Naive B cell (primary cell): ENCODE data around the gene PREX1. TPM values are rescaled to one million over a fixed set of nuclear protein-coding genes. Genes with fewer than 3 reads are reported as not detected.

Source experiments
- ATAC-seq, 2 donors: fragments of 150-1000 bp; cut with Tn5 transposase; 2 replicates each; pipeline ENCODE4 v1.10.0; 2021; ENCODE audit warnings: low read depth in 2 of 2, mild to moderate bottlenecking in 2 of 2, moderate library complexity in 2 of 2
- DNase-seq: peaks from one replicate; pipeline ENCODE4 v3.0.0; 2022
- H3K27ac Mint-ChIP-seq, 6 donors: one replicate each; pipeline ENCODE4 v1.8.0; 2020 to 2022; ENCODE audit warnings: mild to moderate bottlenecking in 6 of 6, mixed read lengths in 6 of 6, moderate library complexity in 5 of 6, inconsistent platforms in 2 of 6
- H3K27me3 Mint-ChIP-seq, 3 donors: one replicate each; pipeline ENCODE4 v1.8.0; 2021 to 2022; ENCODE audit warnings: mixed read lengths in 3 of 3, mild to moderate bottlenecking in 1 of 3
- H3K36me3 Mint-ChIP-seq, 2 donors: one replicate each; pipeline ENCODE4 v1.8.0; 2020 to 2022; ENCODE audit warnings: mixed read lengths in 2 of 2, inconsistent platforms in 1 of 2, mild to moderate bottlenecking in 1 of 2
- H3K4me1 Mint-ChIP-seq, 3 donors: one replicate each; pipeline ENCODE4 v1.8.0; 2020 to 2022; ENCODE audit warnings: mixed read lengths in 3 of 3, inconsistent platforms in 1 of 3, mild to moderate bottlenecking in 1 of 3, moderate library complexity in 1 of 3
- H3K4me3 Mint-ChIP-seq, 8 donors: one replicate each; pipeline ENCODE4 v1.8.0; 2020 to 2022; ENCODE audit warnings: mild to moderate bottlenecking in 8 of 8, mixed read lengths in 8 of 8, moderate library complexity in 8 of 8, inconsistent platforms in 2 of 8
- H3K9me3 Mint-ChIP-seq, 7 donors: one replicate each; pipeline ENCODE4 v1.8.0; 2020 to 2022; ENCODE audit warnings: mixed read lengths in 7 of 7, mild to moderate bottlenecking in 5 of 7, inconsistent platforms in 2 of 7, moderate library complexity in 1 of 7
- polyA plus RNA-seq, 6 donors: library from polyadenylated mRNA; unstranded; fragments of 300-500 nt; fragmentation: Illumina TruSeq; gene quantifications; one replicate each; pipeline ENCODE4 v1.2.3, GENCODE V29; 2021; ENCODE audit warnings: low read depth in 6 of 6

The PREX1 gene
- polyA plus RNA-seq, 6 donors from 2014 or later, result 13.3 to 37.5 (median 17.1) TPM

DNA sequence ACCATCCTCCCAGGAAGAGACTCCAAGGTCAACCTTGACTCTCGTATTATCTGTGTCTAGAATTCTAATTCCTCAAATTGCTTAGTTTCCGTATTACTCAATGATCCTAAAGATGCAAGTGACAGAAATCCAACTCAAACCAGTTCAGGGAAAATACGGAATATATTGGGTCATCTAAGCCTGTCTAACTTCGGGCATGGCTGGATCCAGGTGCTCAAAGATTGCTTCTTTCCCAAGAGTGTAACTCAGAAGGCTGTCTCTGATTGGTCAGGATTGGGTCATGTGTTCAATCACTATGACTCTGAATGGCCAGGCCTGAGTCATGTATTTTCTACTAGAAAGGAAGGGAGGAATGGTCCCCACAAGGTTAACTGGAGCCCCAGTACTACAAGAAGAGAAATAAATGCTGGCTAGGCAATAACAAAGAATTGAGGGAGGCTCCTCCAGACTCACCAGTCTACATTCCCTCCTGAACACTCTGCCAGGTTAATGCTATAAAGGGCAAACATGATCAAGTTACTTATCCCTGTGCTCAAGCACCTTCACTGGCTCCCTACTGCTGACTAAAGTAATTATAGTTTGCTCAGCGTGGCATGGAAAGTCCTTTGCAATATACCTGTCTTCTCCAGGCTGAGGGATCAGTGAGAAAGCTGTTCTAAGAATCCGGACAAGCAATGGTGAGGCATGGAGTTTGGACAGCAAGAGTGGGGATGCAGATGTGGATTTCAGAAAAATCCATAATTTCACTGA lies 15.4 kb upstream of the PREX1 start:
- H3K4me1 Mint-ChIP-seq, result peaks cover 30 to 49% (median 42%) of the 10 kb centered on the region in 3 donors
- H3K27me3 Mint-ChIP-seq, result no peaks in the 10 kb centered on the region
- H3K36me3 Mint-ChIP-seq, result no peaks in the 10 kb centered on the region
- H3K9me3 Mint-ChIP-seq, result no peaks in the 10 kb centered on the region
- H3K27ac Mint-ChIP-seq, result peak overlapping the region in 1 of 6 donors; percentile 74
- no peak for DNase-seq
- ATAC-seq, result no peak
- no peak overlapping the region for H3K4me3 Mint-ChIP-seq

DNA sequence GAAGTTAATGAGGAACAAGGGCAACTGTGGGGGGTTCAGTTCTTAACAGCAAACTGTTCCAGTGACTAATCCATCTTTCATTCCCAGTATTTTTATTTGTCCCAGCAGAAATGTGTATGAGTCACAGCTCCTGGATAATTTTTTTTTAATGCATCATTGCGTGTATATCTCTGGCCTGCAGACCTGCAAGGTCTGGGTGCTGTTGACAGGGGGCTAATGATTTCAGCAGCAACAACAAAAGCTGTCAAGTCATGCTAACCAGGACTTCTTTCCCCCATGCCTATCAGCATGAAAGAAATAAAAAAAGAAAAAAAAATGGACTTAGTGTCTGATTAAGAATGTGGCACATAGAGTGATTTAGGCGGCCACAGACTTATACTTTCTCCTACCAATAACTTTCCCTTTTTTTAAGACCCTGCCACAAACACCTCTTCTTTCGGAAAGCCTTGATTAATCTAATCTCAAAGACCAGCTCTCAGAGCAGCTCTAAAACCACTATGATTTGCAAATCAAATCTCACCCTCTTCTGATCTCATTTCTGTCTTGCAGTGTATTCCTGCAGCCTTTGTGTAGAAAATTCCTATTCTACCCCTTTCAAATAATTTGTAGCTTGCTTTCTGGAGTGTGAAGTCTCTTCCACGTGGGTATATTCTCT lies 14.2 kb upstream of the PREX1 start:
- DNase-seq, result no peak
- no peaks in the 10 kb centered on the region for H3K9me3 Mint-ChIP-seq
- peaks cover 23 to 41% (median 32%) of the 10 kb centered on the region in 3 donors for H3K4me1 Mint-ChIP-seq
- no peak overlapping the region for H3K4me3 Mint-ChIP-seq
- peak overlapping the region in 1 of 6 donors; percentile 51 for H3K27ac Mint-ChIP-seq
- H3K36me3 Mint-ChIP-seq, result no peaks in the 10 kb centered on the region
- no peak for ATAC-seq
- no peaks in the 10 kb centered on the region for H3K27me3 Mint-ChIP-seq

DNA sequence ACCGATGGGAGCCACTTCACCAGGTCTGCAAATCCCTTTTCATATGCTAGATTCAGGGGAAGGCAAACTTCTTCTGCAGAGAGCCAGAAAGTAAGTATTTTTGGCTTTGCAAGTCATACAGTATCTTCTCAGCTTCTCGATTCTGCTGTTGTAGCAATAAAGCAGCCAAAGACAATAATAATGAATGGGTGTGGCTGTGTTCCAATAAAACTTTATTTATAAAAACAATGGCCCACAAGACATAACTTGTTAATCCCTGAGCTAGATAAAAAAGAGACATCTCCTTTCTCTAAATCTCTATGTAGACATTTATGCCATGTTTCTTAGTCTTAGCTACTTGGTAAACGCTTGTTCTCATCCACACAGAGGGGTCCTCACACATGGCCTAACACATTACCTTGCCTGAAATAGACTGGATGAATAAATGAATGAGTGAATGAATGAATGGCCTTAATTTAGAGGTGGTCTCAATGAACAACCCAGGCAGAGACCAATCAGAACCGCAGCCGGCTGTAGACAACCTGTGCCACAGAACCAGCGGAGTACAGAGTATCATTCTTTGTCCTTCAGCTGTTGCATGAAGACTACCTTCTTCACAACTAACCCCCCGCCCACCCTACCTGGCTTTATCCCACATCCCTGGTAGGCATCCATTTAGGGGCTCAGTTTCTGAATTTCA lies 13.5 kb upstream of the PREX1 start:
- ATAC-seq (no peak), DNase-seq (no peak)
- Mint-ChIP-seq H3K27ac (peak overlapping the region in 1 of 6 donors; percentile 49), H3K4me3 (no peak overlapping the region), H3K4me1 (peaks cover 18 to 34% (median 25%) of the 10 kb centered on the region in 3 donors), H3K36me3 (no peaks in the 10 kb centered on the region), H3K9me3 (no peaks in the 10 kb centered on the region), H3K27me3 (no peaks in the 10 kb centered on the region)

DNA sequence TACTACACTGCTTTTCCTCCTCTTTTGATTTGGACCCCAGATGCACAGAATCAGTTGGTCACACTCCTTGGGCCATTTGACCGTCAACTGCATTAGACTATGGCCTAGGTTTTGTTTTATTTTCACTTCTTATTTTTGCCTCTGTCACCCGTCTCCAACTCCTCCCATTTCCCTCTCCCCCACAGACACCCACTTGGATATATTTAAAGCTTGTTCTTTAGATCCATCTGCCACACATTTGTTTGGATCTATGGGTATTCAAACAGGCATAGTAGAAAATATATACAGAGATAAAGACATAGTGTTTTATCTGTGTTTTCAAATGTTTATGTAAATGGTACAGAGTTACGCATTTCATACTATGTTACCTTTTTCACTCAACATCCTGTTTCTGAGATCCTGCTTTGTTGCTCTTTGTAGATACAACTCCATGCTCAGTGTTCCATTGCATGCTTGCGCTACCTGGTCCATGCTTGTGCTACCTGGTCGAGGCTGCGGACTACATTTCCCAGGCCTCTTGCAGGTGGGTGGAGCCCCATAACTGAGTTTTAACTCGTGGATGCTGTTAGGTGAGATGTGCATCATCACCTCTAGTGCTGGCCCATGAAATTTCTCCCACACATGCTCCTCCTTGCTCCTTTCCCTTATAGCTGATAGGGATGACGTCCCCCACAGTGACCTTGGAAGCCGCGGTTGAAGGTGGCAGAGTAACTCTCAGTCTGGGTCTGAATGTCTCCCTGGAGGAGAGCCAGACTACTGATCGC lies 11.5 kb upstream of the PREX1 start:
- ATAC-seq (peak; percentile 71 to 83), DNase-seq (peak; percentile 20)
- H3K36me3 Mint-ChIP-seq, result no peaks in the 10 kb centered on the region
- peak overlapping the region in 7 of 8 donors; percentile 24 to 79 (median 70) for H3K4me3 Mint-ChIP-seq
- H3K27me3 Mint-ChIP-seq, result no peaks in the 10 kb centered on the region
- H3K27ac Mint-ChIP-seq, result peak overlapping the region; percentile 72 to 94 (median 88)
- H3K4me1 Mint-ChIP-seq, result peaks cover 19 to 36% (median 22%) of the 10 kb centered on the region in 3 donors
- H3K9me3 Mint-ChIP-seq, result no peaks in the 10 kb centered on the region

DNA sequence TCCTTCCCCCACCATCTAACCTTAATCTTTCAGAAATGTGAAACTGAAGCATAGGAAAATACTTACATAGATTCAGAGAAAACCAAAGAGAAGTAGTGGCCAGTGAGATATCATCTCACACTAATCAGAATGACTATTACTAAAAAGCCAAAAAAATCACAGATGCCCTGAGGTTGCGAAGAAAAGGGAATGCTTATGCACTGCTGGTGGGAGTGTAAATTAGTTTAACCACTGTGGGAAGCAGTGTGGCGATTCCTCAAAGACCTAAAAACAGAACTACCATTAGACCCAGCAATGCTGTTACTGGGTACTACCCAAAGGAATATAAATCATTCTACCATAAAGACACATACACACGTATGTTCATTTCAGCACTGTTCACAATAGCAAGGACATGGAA lies 9.2 kb upstream of the PREX1 start:
- no peak for ATAC-seq
- H3K4me1 Mint-ChIP-seq, result peaks cover 23 to 37% (median 27%) of the 10 kb centered on the region in 3 donors
- no peak overlapping the region for H3K4me3 Mint-ChIP-seq
- peak overlapping the region in 1 of 6 donors; percentile 79 for H3K27ac Mint-ChIP-seq
- DNase-seq, result no peak
- no peaks in the 10 kb centered on the region for H3K9me3 Mint-ChIP-seq
- H3K27me3 Mint-ChIP-seq, result no peaks in the 10 kb centered on the region
- H3K36me3 Mint-ChIP-seq, result no peaks in the 10 kb centered on the region

DNA sequence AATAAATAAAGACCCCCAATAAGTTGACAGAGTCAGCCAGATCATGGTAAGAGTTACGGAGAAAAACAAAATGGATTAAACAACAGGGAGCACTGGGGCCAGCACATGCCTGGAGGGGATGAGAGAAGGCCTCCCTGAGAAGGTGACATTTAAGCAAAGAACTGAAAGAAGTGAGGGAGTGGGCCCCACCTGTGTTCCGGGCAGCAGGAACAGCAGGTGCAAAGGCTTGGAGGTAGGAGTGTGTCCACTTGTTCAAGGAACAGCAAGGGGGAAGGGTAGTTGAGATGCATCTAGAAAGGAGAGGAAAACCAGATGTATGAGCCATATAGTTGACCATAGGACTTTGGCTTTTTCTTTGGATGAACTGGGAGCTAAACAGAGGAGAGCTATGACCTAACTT lies 7.6 kb upstream of the PREX1 start:
- Mint-ChIP-seq H3K36me3 (no peaks in the 10 kb centered on the region), H3K27me3 (no peaks in the 10 kb centered on the region), H3K4me3 (no peak overlapping the region), H3K4me1 (peaks cover 33 to 46% (median 34%) of the 10 kb centered on the region in 3 donors), H3K9me3 (no peaks in the 10 kb centered on the region), H3K27ac (peak overlapping the region in 1 of 6 donors; percentile 8)
- DNase-seq (no peak), ATAC-seq (no peak)

DNA sequence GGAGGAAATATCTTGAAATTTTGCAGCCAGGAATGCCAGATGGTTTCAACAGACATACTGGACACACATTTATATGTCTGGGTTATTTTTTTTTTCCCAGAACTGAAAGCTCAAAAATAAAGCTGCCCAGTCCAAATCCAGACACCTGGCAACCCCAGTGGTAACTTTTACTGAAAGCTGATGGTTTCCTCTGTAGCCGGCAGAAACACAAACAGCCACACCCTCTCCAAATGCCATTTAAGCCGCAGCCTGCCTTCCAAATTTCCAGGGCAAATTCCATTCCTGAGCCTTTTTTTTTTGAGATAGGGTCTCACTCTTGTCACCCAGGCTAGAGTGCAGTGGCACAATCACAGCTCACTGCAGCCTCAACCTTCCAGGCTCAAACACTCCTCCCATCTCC lies 6.5 kb upstream of the PREX1 start:
- no peak overlapping the region for H3K27ac Mint-ChIP-seq
- H3K27me3 Mint-ChIP-seq, result no peaks in the 10 kb centered on the region
- H3K9me3 Mint-ChIP-seq, result no peaks in the 10 kb centered on the region
- ATAC-seq, result no peak
- no peak for DNase-seq
- no peaks in the 10 kb centered on the region for H3K36me3 Mint-ChIP-seq
- H3K4me1 Mint-ChIP-seq, result peaks cover 29 to 44% (median 35%) of the 10 kb centered on the region in 3 donors
- no peak overlapping the region for H3K4me3 Mint-ChIP-seq

DNA sequence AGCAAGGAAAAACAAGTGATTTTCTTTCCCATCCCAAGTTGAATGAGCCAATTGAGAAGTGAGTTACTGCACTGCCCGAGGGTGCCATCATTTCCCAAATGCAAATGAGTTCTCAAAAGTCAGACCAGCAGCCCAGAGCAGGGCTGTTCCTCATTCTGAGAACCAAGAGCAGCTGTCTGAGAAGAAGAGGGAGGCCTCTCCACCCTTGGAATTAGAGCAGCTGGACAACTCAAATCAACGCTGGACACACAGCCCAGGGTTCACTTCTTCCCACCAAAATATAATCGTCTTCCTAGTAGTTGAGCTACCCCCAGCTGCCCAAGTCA lies 4.6 kb upstream of the PREX1 start:
- H3K36me3 Mint-ChIP-seq, result no peaks in the 10 kb centered on the region
- H3K27me3 Mint-ChIP-seq, result no peaks in the 10 kb centered on the region
- peak overlapping the region in 6 of 8 donors; percentile 6 to 90 (median 60) for H3K4me3 Mint-ChIP-seq
- peak overlapping the region in 4 of 6 donors; percentile 9 to 88 (median 60) for H3K27ac Mint-ChIP-seq
- peaks cover 31 to 48% (median 38%) of the 10 kb centered on the region in 3 donors for H3K4me1 Mint-ChIP-seq
- no peak for DNase-seq
- no peaks in the 10 kb centered on the region for H3K9me3 Mint-ChIP-seq
- peak; percentile 15 to 24 for ATAC-seq

DNA sequence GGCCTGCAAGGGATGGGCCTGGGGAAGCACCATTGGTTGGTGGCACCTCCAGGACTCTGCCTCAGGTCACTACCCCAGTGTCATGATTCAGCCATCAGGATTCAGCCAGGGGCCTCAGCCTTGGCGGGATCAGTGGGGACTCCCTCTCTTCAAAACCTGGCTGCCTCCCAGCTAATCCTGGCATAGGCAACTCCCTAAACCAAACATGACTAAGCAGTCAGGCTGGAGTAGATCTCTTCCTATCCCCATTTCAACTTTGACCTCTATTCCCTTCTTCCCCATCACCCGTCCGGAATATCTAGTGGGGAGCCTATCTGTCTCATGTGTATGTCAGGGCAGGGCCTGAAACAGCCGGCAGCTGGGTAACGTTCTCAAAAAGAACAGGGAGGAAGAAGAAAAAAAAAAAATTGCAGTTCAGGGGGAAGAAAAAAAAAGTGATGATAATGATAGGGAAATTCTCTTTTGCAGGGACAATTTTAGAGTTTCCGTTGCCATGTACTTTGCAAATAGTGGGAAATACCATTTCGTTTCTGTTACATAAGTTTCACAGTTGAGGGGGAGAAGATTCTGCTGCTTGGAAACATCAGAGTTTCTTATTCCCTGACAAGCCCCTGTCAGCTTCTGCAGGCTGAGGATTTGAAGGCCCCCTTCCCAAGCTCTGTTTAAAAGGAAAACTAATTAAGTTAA lies 4.1 kb upstream of the PREX1 start:
- H3K27me3 Mint-ChIP-seq, result no peaks in the 10 kb centered on the region
- peak overlapping the region in 5 of 6 donors; percentile 9 to 88 (median 36) for H3K27ac Mint-ChIP-seq
- H3K9me3 Mint-ChIP-seq, result no peaks in the 10 kb centered on the region
- ATAC-seq, result no peak
- no peaks in the 10 kb centered on the region for H3K36me3 Mint-ChIP-seq
- H3K4me1 Mint-ChIP-seq, result peaks cover 31 to 51% (median 38%) of the 10 kb centered on the region in 3 donors
- no peak for DNase-seq
- peak overlapping the region; percentile 3 to 90 (median 56) for H3K4me3 Mint-ChIP-seq

DNA sequence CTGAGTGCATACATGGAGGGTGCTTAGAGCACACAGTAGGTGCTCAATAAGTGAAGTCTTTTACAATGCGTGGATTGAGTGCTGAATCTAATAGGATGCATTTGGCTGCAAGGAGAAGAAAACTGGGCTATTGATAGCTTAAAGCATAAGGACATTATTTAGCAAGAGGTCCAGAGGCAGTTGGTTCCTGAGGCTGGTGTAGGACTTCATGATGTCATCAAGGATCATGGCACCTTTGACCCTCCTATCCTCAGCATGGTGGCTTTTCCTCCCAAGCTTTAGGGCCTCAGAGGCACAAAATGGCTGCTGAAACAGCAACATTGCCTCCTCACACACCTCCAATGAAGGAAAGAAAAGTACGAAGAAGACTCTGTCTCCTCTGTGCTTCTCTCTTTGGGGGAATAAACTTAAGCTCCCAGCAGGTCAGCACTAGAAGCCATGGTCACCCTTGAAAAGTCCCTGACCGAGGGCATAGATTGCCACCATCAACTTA lies 3.1 kb upstream of the PREX1 start:
- no peaks in the 10 kb centered on the region for H3K27me3 Mint-ChIP-seq
- H3K36me3 Mint-ChIP-seq, result no peaks in the 10 kb centered on the region
- H3K4me3 Mint-ChIP-seq, result peak overlapping the region in 1 of 8 donors; percentile 90
- DNase-seq (no peak), ATAC-seq (no peak)
- no peaks in the 10 kb centered on the region for H3K9me3 Mint-ChIP-seq
- peaks cover 36 to 51% (median 48%) of the 10 kb centered on the region in 3 donors for H3K4me1 Mint-ChIP-seq
- H3K27ac Mint-ChIP-seq, result peak overlapping the region in 3 of 6 donors; percentile 33 to 86 (median 35)

DNA sequence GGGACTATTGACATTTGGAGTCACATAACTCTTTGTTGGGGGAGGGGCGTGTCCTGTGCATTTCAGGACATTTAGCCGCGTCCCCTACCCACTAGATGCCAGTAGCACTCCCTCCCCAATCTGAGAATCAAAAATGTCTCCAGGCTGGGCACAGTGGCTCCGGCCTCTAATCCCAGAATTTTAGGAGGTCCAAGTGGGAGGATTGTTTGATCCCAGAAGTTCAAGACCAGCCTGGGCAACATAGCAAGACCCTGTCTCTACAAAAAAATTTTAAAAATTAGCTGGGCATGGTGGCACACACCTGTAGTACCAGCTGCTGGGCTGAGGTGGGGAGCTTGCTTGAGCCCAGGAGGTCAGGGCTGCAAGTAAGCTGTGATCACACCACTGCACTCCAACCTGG lies 2.1 kb upstream of the PREX1 start:
- no peaks in the 10 kb centered on the region for H3K36me3 Mint-ChIP-seq
- H3K9me3 Mint-ChIP-seq, result no peaks in the 10 kb centered on the region
- H3K4me3 Mint-ChIP-seq, result peak overlapping the region in 4 of 8 donors; percentile 12 to 96 (median 92)

DNA sequence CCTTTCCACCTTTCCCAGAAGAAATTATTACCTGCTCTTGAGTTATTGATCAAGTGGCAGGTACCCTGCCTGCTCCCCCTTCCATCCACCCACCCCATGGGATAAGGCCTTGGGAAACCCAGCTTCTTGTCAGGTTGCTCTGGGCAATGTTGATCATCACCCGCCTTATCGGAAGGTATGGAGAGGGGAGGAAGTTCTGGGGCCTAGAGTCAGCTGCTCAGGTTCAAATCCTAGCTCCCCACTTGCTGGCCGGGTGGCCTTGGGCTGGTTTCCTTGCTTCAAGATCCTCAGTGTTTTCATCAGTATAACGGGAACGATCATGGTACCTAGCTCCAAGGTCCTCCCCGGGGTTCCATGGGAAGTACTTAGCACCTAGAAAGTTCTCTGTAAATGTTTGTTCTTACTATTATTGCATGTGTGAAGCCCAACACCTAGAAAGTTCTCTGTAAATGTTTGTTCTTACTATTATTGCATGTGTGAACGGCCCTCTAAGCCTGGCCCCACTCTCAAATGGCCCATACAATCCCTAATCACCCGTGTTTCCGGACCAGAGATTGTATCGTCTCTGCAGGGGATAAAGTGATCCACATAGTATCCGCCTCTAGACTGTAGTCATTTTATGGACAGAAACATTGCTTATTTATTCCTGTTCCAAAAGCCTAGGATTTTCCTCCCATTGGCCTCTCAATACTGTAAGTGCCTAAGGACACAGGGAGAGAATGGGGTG lies 1.1 kb upstream of the PREX1 start:
- DNase-seq, result no peak
- Mint-ChIP-seq H3K4me3 (peak overlapping the region; percentile 90 to 97 (median 92)), H3K27me3 (no peaks in the 10 kb centered on the region), H3K9me3 (no peaks in the 10 kb centered on the region), H3K27ac (peak overlapping the region in 5 of 6 donors; percentile 42 to 95 (median 90)), H3K4me1 (peaks cover 43 to 67% (median 54%) of the 10 kb centered on the region in 3 donors), H3K36me3 (no peaks in the 10 kb centered on the region)
- ATAC-seq, result no peak

More for the DNA sequence above, 2.1 kb upstream of the PREX1 start:
- DNase-seq, result no peak
- H3K27me3 Mint-ChIP-seq, result no peaks in the 10 kb centered on the region
- no peak for ATAC-seq
- peaks cover 43 to 57% (median 43%) of the 10 kb centered on the region in 3 donors for H3K4me1 Mint-ChIP-seq
- no peak overlapping the region for H3K27ac Mint-ChIP-seq
